Right lobe of liver (tissue), 4 donors: ENCODE data around the gene SCYGR1.

ENCODE experiments used
- POLR2A ChIP-seq: fragments of 450-650 bp; IDR thresholded peaks from one replicate; pipeline ENCODE4 v1.6.1; 2017; ENCODE audit warnings: antibody characterized with exemption, mild to moderate bottlenecking
- TF ChIP-seq, protein P1 (sequence below), 4 donors: fragments of 200-600 bp in 3 of 4; fragments of 450-650 bp in 1 of 4; IDR thresholded peaks; one replicate each; pipeline versions ENCODE4 v1.5.1 to v1.8.0; 2016 to 2022; ENCODE audit warnings: antibody characterized with exemption in 4 of 4, mild to moderate bottlenecking in 2 of 4
- donor health status: DM: no; HTN: no; CAD: no.
- donor health status: DM: no; HTN: no; CAD: no.
- donor health status: DM: no; HTN: yes; CAD: no.

DNA sequence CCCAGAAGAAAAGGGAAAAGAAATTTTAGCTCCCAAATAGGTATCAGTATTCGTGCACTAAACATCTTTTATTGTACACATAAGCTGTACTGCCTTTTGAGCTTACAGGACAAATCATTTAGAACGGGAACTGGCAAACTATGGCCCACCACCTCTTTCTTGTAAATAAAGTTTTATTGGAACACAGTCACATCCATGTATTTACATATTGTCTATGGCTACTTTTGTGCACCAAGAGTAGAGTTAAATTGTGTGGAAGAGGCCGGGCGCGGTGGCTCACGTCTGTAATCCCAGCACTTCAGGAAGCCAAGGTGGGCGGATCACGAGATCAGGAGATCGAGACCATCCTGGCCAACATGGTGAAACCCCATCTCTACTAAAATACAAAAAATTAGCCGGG is 14.4 kb downstream of the SCYGR1 start:
- TF ChIP-seq, protein P1, sequence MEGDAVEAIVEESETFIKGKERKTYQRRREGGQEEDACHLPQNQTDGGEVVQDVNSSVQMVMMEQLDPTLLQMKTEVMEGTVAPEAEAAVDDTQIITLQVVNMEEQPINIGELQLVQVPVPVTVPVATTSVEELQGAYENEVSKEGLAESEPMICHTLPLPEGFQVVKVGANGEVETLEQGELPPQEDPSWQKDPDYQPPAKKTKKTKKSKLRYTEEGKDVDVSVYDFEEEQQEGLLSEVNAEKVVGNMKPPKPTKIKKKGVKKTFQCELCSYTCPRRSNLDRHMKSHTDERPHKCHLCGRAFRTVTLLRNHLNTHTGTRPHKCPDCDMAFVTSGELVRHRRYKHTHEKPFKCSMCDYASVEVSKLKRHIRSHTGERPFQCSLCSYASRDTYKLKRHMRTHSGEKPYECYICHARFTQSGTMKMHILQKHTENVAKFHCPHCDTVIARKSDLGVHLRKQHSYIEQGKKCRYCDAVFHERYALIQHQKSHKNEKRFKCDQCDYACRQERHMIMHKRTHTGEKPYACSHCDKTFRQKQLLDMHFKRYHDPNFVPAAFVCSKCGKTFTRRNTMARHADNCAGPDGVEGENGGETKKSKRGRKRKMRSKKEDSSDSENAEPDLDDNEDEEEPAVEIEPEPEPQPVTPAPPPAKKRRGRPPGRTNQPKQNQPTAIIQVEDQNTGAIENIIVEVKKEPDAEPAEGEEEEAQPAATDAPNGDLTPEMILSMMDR (IDR thresholded peaks at IDR 0.05), result no peak
- TF ChIP-seq POLR2A, result no peak
